Activated B cell treated with CpG ODN at 0.5 μM for 24 hours (primary cell): Measurements from ENCODE around the gene CADM2. TPM values are rescaled to one million over a fixed set of nuclear protein-coding genes. Genes with fewer than 3 reads are reported as not detected.
"Not testable (repeated sequence)": the region's sequence is repeated elsewhere in the genome, so short reads cannot be mapped to it uniquely, and the experiment has no call there.

Experiments
- ATAC-seq: fragments of 200-7000 bp; cut with Tn5 transposase; one replicate; pipeline ENCODE4 v1.10.0; 2021; ENCODE audit warnings: low read depth, mild to moderate bottlenecking, moderate library complexity
- CTCF ChIA-PET: fragments of 350-600 bp; sonication (Branson Sonifier 250); formaldehyde crosslinking; loops from one replicate; lab custom pipeline; 2021; ENCODE audit warnings: antibody characterized with exemption; lab: Charles Lee
- POLR2A ChIA-PET: fragments of 350-600 bp; sonication (Branson Sonifier 250); formaldehyde crosslinking; loops from one replicate; lab custom pipeline; 2021; ENCODE audit warnings: antibody characterized with exemption; lab: Charles Lee
- DNase-seq: peaks from one replicate; pipeline ENCODE4 v3.0.0; 2022
- H3K27ac Mint-ChIP-seq: one replicate; pipeline ENCODE4 v1.8.0; 2020; ENCODE audit warnings: mixed read lengths
- H3K27me3 Mint-ChIP-seq: one replicate; pipeline ENCODE4 v1.8.0; 2021; ENCODE audit warnings: mixed read lengths
- H3K36me3 Mint-ChIP-seq: one replicate; pipeline ENCODE4 v1.8.0; 2021; ENCODE audit warnings: low read depth, mixed read lengths
- H3K4me1 Mint-ChIP-seq: one replicate; pipeline ENCODE4 v1.8.0; 2021; ENCODE audit warnings: mixed read lengths
- H3K4me3 Mint-ChIP-seq: one replicate; pipeline ENCODE4 v1.8.0; 2020; ENCODE audit warnings: mild to moderate bottlenecking, mixed read lengths
- H3K9me3 Mint-ChIP-seq: one replicate; pipeline ENCODE4 v1.8.0; 2020; ENCODE audit warnings: mixed read lengths
- CTCF ChIP-seq: fragments of 200-600 bp; IDR thresholded peaks from one replicate; pipeline ENCODE4 v1.8.0; 2022; ENCODE audit warnings: antibody characterized with exemption, mild to moderate bottlenecking
- intact Hi-C: fragments of 100-400 bp; cut with micrococcal nuclease; formaldehyde crosslinking; loops from one replicate; pipeline ENCODE4 v1.15.1; 2024
- total RNA-seq: library from RNA; stranded (reverse); gene quantifications from 2 replicates; pipeline ENCODE4 v1.2.3, GENCODE V29; 2022

Gene CADM2
- total RNA-seq, 1 donor from 2014 or later: not detected

DNA sequence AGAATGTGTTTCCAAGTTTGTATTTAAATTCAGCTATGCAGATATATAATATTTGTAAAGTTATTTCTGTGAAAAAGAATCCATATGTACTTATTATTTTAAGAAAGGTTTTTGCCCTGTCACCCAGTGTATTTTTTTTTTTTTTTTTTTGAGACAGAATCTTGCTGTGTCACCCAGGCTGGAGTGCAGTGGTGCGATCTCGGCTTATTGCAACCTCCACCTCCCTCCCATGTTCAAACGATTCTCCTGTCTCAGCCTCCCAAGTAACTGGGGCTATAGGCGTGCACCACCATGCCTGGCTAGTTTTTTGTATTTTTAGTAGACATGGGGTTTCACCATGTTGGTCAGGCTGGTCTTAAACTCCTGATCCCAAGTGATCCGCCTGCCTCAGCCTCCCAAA lies 548.3 kb downstream of the CADM2 start:
- DNase-seq, H3K9me3 Mint-ChIP-seq, H3K27ac Mint-ChIP-seq, POLR2A ChIA-PET, intact Hi-C loops, ATAC-seq, H3K27me3 Mint-ChIP-seq, H3K36me3 Mint-ChIP-seq, H3K4me3 Mint-ChIP-seq, H3K4me1 Mint-ChIP-seq, CTCF ChIA-PET: not testable (repeated sequence)

DNA sequence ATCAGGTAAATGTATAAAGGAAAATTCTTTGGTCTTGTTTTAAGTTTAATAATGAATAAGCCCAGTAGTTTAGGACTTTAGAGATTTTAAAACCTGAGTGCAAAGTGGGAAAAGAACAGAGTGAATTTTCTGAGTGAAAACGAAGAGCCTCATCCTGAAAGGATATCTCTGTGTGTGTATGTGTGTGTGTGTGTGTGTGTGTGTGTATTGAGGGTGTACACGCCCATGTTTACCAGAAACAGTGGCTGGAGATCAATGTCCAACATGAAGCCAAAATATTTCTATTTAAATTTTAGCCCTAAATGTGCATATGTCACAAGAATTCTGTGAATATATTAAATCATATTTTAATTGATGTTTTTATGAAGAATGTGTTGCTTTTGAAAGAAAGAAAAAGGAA lies 549.9 kb downstream of the CADM2 start:
- Mint-ChIP-seq H3K36me3 (no peaks in the 10 kb centered on the region), H3K4me3 (no peak overlapping the region), H3K27me3 (no peaks in the 10 kb centered on the region), H3K27ac (no peak overlapping the region), H3K4me1 (no peaks in the 10 kb centered on the region), H3K9me3 (peaks cover 2% of the 10 kb centered on the region)
- ChIA-PET POLR2A (no interaction called here), CTCF (no interaction called here)
- ATAC-seq (no peak), DNase-seq (no peak)
- TF ChIP-seq CTCF: no peak
- intact Hi-C loops: no loop called here

DNA sequence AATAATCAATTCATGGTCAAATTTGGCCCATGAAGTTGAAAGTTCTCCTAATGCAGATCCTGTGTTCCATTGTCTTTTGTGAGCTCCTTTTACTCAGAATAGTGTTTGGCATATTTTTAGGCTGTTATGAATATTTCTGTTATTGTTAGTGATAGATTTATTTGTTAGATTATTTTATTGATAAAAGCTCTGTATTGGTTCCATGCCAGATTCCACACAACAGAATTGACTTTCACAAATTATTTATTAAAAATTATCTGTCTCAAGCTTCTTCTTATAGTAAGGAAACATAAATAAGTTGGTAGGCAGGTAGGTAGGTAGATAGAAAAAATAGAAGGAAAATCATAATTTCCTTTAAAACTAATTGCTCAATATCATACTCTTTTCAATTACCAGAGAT lies 557.4 kb downstream of the CADM2 start:
- ChIA-PET CTCF (no interaction called here), POLR2A (no interaction called here)
- TF ChIP-seq CTCF: no peak
- Mint-ChIP-seq H3K4me3 (no peak overlapping the region), H3K36me3 (no peaks in the 10 kb centered on the region), H3K9me3 (no peaks in the 10 kb centered on the region), H3K27ac (no peak overlapping the region), H3K27me3 (no peaks in the 10 kb centered on the region), H3K4me1 (no peaks in the 10 kb centered on the region)
- no peak for ATAC-seq
- intact Hi-C loops: no loop called here
- no peak for DNase-seq

- Mint-ChIP-seq H3K4me1 (no peaks in the 10 kb centered on the region), H3K27me3 (no peaks in the 10 kb centered on the region), H3K9me3 (peaks cover 5% of the 10 kb centered on the region), H3K27ac (no peak overlapping the region), H3K36me3 (no peaks in the 10 kb centered on the region), H3K4me3 (no peak overlapping the region)
- DNase-seq (no peak), ATAC-seq (no peak)
- intact Hi-C loops: no loop called here
- no peak for TF ChIP-seq CTCF
- ChIA-PET CTCF (no interaction called here), POLR2A (no interaction called here)
Measured at GRCh38 chr3:85524104-85524503, 565.3 kb downstream of the CADM2 start.

- no peaks in the 10 kb centered on the region for H3K36me3 Mint-ChIP-seq
- CTCF ChIA-PET: no interaction called here
- ATAC-seq (no peak), DNase-seq (no peak)
- POLR2A ChIA-PET: no interaction called here
- no peaks in the 10 kb centered on the region for H3K27me3 Mint-ChIP-seq
- intact Hi-C loops: no loop called here
- H3K4me1 Mint-ChIP-seq: no peaks in the 10 kb centered on the region
- H3K27ac Mint-ChIP-seq: no peak overlapping the region
- no peak for TF ChIP-seq CTCF
- no peak overlapping the region for H3K4me3 Mint-ChIP-seq
- H3K9me3 Mint-ChIP-seq: peaks cover 5% of the 10 kb centered on the region
Measured at GRCh38 chr3:85525264-85525663, 566.5 kb downstream of the CADM2 start.

- no peak for TF ChIP-seq CTCF
- Mint-ChIP-seq H3K4me1 (no peaks in the 10 kb centered on the region), H3K4me3 (no peak overlapping the region), H3K9me3 (peaks cover under 1% of the 10 kb centered on the region), H3K27ac (no peak overlapping the region), H3K27me3 (no peaks in the 10 kb centered on the region), H3K36me3 (no peaks in the 10 kb centered on the region)
- POLR2A ChIA-PET: no interaction called here
- ATAC-seq (no peak), DNase-seq (no peak)
- intact Hi-C loops: no loop called here
- CTCF ChIA-PET: no interaction called here
Measured at GRCh38 chr3:85533586-85533985, 574.8 kb downstream of the CADM2 start.
